ENCODE results near the gene CPA5.

The CPA5 gene

GRCh38 chr7:130409712-130410072 lies 65.1 kb downstream of the CPA5 start:
- DNase-seq (ENCODE audit: low spot score) = no peak
- no peak for TF ChIP-seq CTCF (IDR thresholded peaks at IDR 0.05; ENCODE audit: extremely low read depth, insufficient read depth, missing control alignments)
- in situ Hi-C loops (cut with MboI; ENCODE audit: low pct_unique_long_range_greater_than_20kb, low sequenced_read_pairs, unreplicated experiment) = no loop called here

DNA sequence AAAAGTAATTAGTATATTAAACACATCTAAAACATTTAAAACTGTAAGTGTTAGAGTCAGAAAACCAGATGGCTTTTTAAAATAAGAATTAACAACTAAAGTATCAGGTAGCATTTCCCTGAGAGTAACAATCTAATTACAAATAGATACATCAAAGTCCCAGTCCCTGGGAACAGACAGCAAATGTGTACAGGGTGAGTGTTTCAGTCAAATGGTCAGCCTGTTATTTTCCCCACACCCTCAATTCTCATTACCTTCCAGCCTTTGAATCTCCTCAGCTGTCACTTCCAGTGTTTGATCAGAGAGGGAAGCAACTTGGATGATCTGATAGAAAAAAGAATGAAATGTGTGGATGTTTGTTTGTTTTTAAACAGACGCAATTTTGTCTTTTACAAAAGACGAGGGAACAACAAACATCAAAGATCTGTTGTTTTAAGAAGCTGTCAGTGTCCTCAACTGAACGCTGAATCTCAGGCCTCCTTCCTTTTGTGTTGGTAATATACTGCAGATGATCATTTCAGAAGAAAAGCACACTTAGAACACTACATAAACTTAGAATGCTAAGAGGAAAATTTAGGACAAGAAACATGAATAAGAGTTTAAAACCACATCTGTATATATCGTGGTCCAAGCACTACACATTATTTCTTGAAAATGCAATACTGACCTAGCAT lies 66.4 kb downstream of the CPA5 start:
- DNase-seq (ENCODE audit: low spot score) = no peak
- in situ Hi-C loops (cut with MboI; ENCODE audit: low pct_unique_long_range_greater_than_20kb, low sequenced_read_pairs, unreplicated experiment) = no loop called here
- no peak for TF ChIP-seq CTCF (IDR thresholded peaks at IDR 0.05; ENCODE audit: extremely low read depth, insufficient read depth, missing control alignments)

DNA sequence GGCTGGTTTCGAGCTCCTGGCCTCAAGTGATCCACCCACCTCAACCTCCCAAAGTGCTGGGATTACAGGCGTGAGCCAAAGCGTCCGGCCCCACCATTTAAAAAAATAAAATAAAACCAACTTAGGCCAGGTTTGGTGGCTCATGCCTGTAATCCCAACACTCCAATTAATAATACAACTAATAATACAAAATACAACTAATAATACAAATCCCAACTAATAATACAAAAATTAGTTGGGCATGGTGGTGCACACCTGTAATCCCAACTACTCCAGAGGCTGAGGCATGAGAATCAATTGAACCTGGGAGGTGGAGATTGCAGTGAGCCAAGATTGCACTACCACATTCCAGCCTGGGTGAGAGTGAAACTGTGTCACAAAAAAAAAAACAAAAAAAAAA lies 68.6 kb downstream of the CPA5 start:
- TF ChIP-seq CTCF (IDR thresholded peaks at IDR 0.05; ENCODE audit: extremely low read depth, insufficient read depth, missing control alignments) = no peak
- in situ Hi-C loops (cut with MboI; ENCODE audit: low pct_unique_long_range_greater_than_20kb, low sequenced_read_pairs, unreplicated experiment) = no loop called here
- DNase-seq (ENCODE audit: low spot score) = no peak

- in situ Hi-C loops (cut with MboI; ENCODE audit: low pct_unique_long_range_greater_than_20kb, low sequenced_read_pairs, unreplicated experiment) = no loop called here
- no peak for DNase-seq (ENCODE audit: low spot score)
- no peak for TF ChIP-seq CTCF (IDR thresholded peaks at IDR 0.05; ENCODE audit: extremely low read depth, insufficient read depth, missing control alignments)
Observed at GRCh38 chr7:130415006-130415405, 70.4 kb downstream of the CPA5 start.

GRCh38 chr7:130417213-130417612 lies 72.6 kb downstream of the CPA5 start:
- TF ChIP-seq CTCF (IDR thresholded peaks at IDR 0.05; ENCODE audit: extremely low read depth, insufficient read depth, missing control alignments) = no peak
- in situ Hi-C loops (cut with MboI; ENCODE audit: low pct_unique_long_range_greater_than_20kb, low sequenced_read_pairs, unreplicated experiment) = no loop called here
- no peak for DNase-seq (ENCODE audit: low spot score)

DNA sequence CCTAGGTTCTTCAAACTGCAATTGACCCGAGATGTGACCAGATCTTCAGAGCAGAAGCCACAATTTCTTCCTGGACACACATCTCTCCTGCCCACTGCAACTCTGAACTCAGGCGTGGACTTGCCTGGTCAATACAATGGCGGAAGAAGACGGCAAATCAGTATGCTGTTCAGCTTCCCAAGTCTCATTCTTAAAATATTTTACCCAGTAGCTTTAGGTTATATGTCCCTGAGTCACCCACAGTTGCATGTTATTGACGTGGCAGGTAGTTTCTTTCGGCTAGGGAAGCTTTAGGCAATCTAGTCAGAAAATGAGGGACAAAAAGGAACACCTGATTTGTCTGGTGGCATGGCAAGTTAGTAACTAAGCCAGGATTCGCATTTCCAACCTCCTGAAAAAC lies 73.7 kb downstream of the CPA5 start:
- in situ Hi-C loops (cut with MboI; ENCODE audit: low pct_unique_long_range_greater_than_20kb, low sequenced_read_pairs, unreplicated experiment) = no loop called here
- TF ChIP-seq CTCF (IDR thresholded peaks at IDR 0.05; ENCODE audit: extremely low read depth, insufficient read depth, missing control alignments) = no peak

More for the DNA sequence above, 73.7 kb downstream of the CPA5 start:
- no peak for DNase-seq (ENCODE audit: low spot score)

All from GM13977 (cell line).